CD4-positive, alpha-beta T cell (primary cell): ENCODE data around the gene TCTN2. TPM values are rescaled to one million over a fixed set of nuclear protein-coding genes. Genes with fewer than 3 reads are reported as not detected.

ENCODE experiments used
- ATAC-seq: fragments of 200-7000 bp; cut with Tn5 transposase; one replicate; pipeline ENCODE4 v1.10.0; 2022; ENCODE audit warnings: mild to moderate bottlenecking; ENCODE audit not compliant: poor library complexity
- CTCF ChIA-PET: fragments of 350-600 bp; sonication (Branson Sonifier 250); formaldehyde crosslinking; loops from one replicate; lab custom pipeline; 2021; ENCODE audit warnings: antibody characterized with exemption, inconsistent platforms; lab: Charles Lee
- POLR2A ChIA-PET: fragments of 350-600 bp; sonication (Branson Sonifier 250); formaldehyde crosslinking; loops from one replicate; lab custom pipeline; 2021; ENCODE audit warnings: antibody characterized with exemption, inconsistent platforms; lab: Charles Lee
- DNase-seq, 14 experiments: peaks; one replicate each; pipeline ENCODE4 v3.0.0-alpha.2; 2013 to 2020; ENCODE audit warnings: mixed read lengths in 2 of 14
- H3K27ac ChIP-seq, 2 donors: one replicate each; pipeline versions ENCODE4 v1.5.1 to v1.7.0; 2013; ENCODE audit warnings: low read length in 2 of 2, low read depth in 1 of 2, mild to moderate bottlenecking in 1 of 2
- H3K27me3 ChIP-seq, 2 experiments: 1 replicate in 1 of 2; 2 replicates in 1 of 2; pipeline versions ENCODE4 v1.6.1 to v1.7.0; 2013; ENCODE audit warnings: low read length in 2 of 2, control low read depth in 1 of 2, mild to moderate bottlenecking in 1 of 2, moderate library complexity in 1 of 2; ENCODE audit not compliant: insufficient read depth in 2 of 2, control insufficient read depth in 1 of 2
- H3K36me3 ChIP-seq: one replicate; pipeline ENCODE4 v1.6.1; 2013; ENCODE audit warnings: low read length, control low read depth; ENCODE audit not compliant: insufficient read depth
- H3K4me1 ChIP-seq: one replicate; pipeline ENCODE4 v1.6.1; 2013; ENCODE audit warnings: low read length, control low read depth; ENCODE audit not compliant: insufficient read depth
- H3K4me3 ChIP-seq: one replicate; pipeline ENCODE4 v1.5.1; 2013; ENCODE audit warnings: mild to moderate bottlenecking, low read length, moderate library complexity
- H3K9me3 ChIP-seq, 2 experiments: 1 replicate in 1 of 2; 2 replicates in 1 of 2; pipeline versions ENCODE4 v1.6.1 to v1.7.0; 2013; ENCODE audit warnings: low read length in 2 of 2, mild to moderate bottlenecking in 2 of 2, control low read depth in 1 of 2, moderate library complexity in 1 of 2; ENCODE audit not compliant: control insufficient read depth in 1 of 2, insufficient read depth in 1 of 2
- H3K27ac Mint-ChIP-seq: one replicate; pipeline ENCODE4 v1.8.0; 2020; ENCODE audit warnings: mixed read lengths
- H3K27me3 Mint-ChIP-seq: one replicate; pipeline ENCODE4 v1.8.0; 2021; ENCODE audit warnings: mixed read lengths
- H3K36me3 Mint-ChIP-seq: one replicate; pipeline ENCODE4 v1.8.0; 2021; ENCODE audit warnings: low read depth, mixed read lengths
- H3K4me1 Mint-ChIP-seq: one replicate; pipeline ENCODE4 v1.8.0; 2021; ENCODE audit warnings: low read depth, mixed read lengths
- H3K4me3 Mint-ChIP-seq: one replicate; pipeline ENCODE4 v1.8.0; 2020; ENCODE audit warnings: mild to moderate bottlenecking, mixed read lengths
- H3K9me3 Mint-ChIP-seq: one replicate; pipeline ENCODE4 v1.8.0; 2020; ENCODE audit warnings: mixed read lengths
- intact Hi-C, 2 experiments: fragments of 100-400 bp; cut with DNase I in 1 of 2; cut with micrococcal nuclease in 1 of 2; formaldehyde crosslinking; loops; one replicate each; pipeline versions ENCODE4 v1.15.1 to v1.9.0; 2023 to 2025; cut with DNase I, micrococcal nuclease
- total RNA-seq, 174 experiments: library from RNA in 2 of 174; stranded (reverse) in 2 of 174; gene quantifications; one replicate each; pipeline ENCODE4 v1.2.3 and lab custom pipeline; 2021 to 2026
- TF ChIP-seq, protein P1 (sequence below): fragments of 200-600 bp; IDR thresholded peaks from one replicate; pipeline ENCODE4 v1.8.0; 2022; ENCODE audit warnings: antibody characterized with exemption, mild to moderate bottlenecking

TCTN2 gene
- total RNA-seq, 2 experiments from 2014 or later = 3.2 to 3.5 TPM

DNA sequence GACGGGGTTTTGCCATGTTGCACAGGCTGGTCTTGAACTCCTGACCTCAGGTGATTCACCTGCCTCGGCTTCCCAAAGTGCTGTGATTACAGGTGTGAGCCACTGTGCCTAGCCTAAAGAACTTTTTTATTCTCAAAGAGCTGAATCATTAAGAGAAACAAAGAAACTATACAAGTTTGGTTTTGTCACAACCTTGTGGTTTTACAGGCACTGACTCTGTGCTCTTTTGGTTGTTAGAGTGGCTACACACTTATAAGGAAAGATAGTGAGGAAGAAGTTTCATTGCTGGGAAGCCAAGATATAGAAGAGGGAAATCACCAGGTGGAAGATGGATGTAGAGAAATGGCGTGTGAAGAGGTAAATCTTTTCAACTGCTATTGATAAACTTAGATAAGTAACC, 81.1 kb downstream of the TCTN2 start:
- no peak for ATAC-seq

DNA sequence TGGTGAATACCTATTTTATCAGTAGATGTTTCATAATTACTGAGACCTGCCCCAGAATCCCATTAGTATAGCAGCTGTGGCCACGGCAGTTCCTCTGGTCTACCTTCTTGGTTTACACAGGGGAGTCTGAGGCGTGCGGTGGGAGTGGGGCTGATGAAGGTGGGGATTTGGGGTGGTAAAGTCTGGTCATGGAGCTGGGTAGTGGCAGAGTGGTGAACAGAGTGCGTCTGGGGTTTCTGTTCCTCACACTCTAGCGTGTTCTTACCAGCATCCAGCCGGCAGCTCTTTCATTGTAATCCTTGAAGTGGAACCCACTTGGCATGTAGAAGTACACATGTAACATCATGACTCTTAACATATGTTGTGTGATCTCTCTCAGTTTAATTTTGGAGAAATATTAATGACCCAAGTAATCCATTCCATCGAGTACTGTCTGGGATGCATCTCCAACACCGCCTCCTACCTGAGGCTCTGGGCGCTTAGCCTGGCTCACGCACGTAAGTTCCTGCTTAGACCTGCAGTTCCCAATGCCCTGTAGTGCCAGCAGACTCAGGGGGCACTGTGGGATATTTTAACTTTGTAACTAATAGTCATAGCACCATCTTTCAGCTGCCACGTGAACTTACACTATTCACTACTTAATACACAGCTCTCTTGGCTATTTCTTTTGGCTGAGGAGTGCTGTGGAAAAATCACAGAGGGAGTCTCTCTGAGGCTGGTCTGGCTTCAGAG, 83.3 kb downstream of the TCTN2 start:
- no peaks in the 10 kb centered on the region for H3K9me3 Mint-ChIP-seq
- TF ChIP-seq, protein P1, sequence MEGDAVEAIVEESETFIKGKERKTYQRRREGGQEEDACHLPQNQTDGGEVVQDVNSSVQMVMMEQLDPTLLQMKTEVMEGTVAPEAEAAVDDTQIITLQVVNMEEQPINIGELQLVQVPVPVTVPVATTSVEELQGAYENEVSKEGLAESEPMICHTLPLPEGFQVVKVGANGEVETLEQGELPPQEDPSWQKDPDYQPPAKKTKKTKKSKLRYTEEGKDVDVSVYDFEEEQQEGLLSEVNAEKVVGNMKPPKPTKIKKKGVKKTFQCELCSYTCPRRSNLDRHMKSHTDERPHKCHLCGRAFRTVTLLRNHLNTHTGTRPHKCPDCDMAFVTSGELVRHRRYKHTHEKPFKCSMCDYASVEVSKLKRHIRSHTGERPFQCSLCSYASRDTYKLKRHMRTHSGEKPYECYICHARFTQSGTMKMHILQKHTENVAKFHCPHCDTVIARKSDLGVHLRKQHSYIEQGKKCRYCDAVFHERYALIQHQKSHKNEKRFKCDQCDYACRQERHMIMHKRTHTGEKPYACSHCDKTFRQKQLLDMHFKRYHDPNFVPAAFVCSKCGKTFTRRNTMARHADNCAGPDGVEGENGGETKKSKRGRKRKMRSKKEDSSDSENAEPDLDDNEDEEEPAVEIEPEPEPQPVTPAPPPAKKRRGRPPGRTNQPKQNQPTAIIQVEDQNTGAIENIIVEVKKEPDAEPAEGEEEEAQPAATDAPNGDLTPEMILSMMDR = no peak
- no peak overlapping the region for H3K27ac Mint-ChIP-seq
- POLR2A ChIA-PET = no interaction called here
- intact Hi-C loops = no loop called here
- H3K36me3 Mint-ChIP-seq = peaks cover 70% of the 10 kb centered on the region
- no peaks in the 10 kb centered on the region for H3K4me1 Mint-ChIP-seq
- no peak overlapping the region for H3K4me3 Mint-ChIP-seq
- Histone ChIP-seq H3K36me3 (peaks cover 64% of the 10 kb centered on the region), H3K4me1 (no peaks in the 10 kb centered on the region), H3K27ac (no peak overlapping the region), H3K27me3 (no peaks in the 10 kb centered on the region), H3K4me3 (no peak overlapping the region), H3K9me3 (no peaks in the 10 kb centered on the region)
- DNase-seq (no peak), ATAC-seq (no peak)
- CTCF ChIA-PET = no interaction called here
- H3K27me3 Mint-ChIP-seq = no peaks in the 10 kb centered on the region

More for the DNA sequence above, 81.1 kb downstream of the TCTN2 start:
- peaks cover 15% of the 10 kb centered on the region for H3K4me1 Mint-ChIP-seq
- CTCF ChIA-PET = no interaction called here
- Histone ChIP-seq H3K9me3 (no peaks in the 10 kb centered on the region), H3K27me3 (no peaks in the 10 kb centered on the region), H3K27ac (no peak overlapping the region), H3K4me1 (no peaks in the 10 kb centered on the region), H3K4me3 (no peak overlapping the region), H3K36me3 (peaks cover 73% of the 10 kb centered on the region)
- intact Hi-C loops = no loop called here
- no peak overlapping the region for H3K27ac Mint-ChIP-seq
- H3K4me3 Mint-ChIP-seq = no peak overlapping the region
- DNase-seq = no peak
- POLR2A ChIA-PET = no interaction called here
- peaks cover 72% of the 10 kb centered on the region for H3K36me3 Mint-ChIP-seq
- no peaks in the 10 kb centered on the region for H3K27me3 Mint-ChIP-seq
- no peaks in the 10 kb centered on the region for H3K9me3 Mint-ChIP-seq
- TF ChIP-seq, protein P1 = no peak

DNA sequence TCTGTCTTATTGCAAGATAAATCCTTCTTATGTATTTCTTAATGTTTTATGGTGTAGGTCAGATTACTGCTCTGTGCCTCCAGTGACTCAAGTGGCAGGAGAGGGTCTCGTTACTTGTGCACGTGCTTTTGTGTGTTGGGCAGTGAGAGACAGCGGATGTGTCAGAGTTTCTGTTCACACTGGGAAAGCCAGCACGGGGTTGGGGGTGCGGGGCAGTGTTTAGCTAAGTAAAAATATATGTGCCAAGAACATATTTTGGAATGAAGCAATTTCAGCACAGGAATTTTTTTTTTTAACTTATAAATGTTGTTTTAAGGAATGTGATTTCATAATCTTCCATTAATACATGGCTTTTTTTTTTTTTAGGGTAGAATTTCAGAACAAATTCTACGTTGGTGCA, 86.6 kb downstream of the TCTN2 start:
- no peaks in the 10 kb centered on the region for H3K27me3 ChIP-seq
- H3K4me1 Mint-ChIP-seq = no peaks in the 10 kb centered on the region
- DNase-seq = no peak
- ATAC-seq = no peak
- H3K27ac ChIP-seq = no peak overlapping the region
- POLR2A ChIA-PET = no interaction called here
- H3K27me3 Mint-ChIP-seq = no peaks in the 10 kb centered on the region
- CTCF ChIA-PET = no interaction called here
- no peaks in the 10 kb centered on the region for H3K9me3 Mint-ChIP-seq
- intact Hi-C loops = no loop called here
- peaks cover 43% of the 10 kb centered on the region for H3K36me3 ChIP-seq
- H3K4me3 ChIP-seq = no peak overlapping the region
- H3K4me1 ChIP-seq = peaks cover 9% of the 10 kb centered on the region
- H3K36me3 Mint-ChIP-seq = peaks cover 52% of the 10 kb centered on the region
- no peaks in the 10 kb centered on the region for H3K9me3 ChIP-seq
- H3K27ac Mint-ChIP-seq = no peak overlapping the region
- H3K4me3 Mint-ChIP-seq = no peak overlapping the region
- TF ChIP-seq, protein P1 = no peak

Other genes with a start within 250 kb of the TCTN2 start
- gene RILPL2, start 234.4 kb upstream of the TCTN2 start, total RNA-seq = 1 to 10 TPM; 4.9 to 5.5 TPM
- gene SNRNP35, start 213.0 kb upstream of the TCTN2 start, total RNA-seq = 10 to 100 TPM; 26.2 to 28.6 TPM
- gene RILPL1, start 137.4 kb upstream of the TCTN2 start, total RNA-seq = 1 to 10 TPM; 3.3 to 3.4 TPM
- gene TMED2, start 86.6 kb upstream of the TCTN2 start, total RNA-seq = 10 to 100 TPM; 90.8 to 94.8 TPM
- 10 to 100 TPM; 33.3 to 37.1 TPM for gene DDX55, start 69.0 kb upstream of the TCTN2 start, total RNA-seq
- gene EIF2B1, start 37.4 kb upstream of the TCTN2 start, total RNA-seq = 10 to 100 TPM; 36.0 to 37.3 TPM
- 10 to 100 TPM; 12.3 to 12.9 TPM for gene GTF2H3, start 37.3 kb upstream of the TCTN2 start, total RNA-seq
- gene ATP6V0A2, start 41.2 kb downstream of the TCTN2 start, total RNA-seq = 10 to 100 TPM; 25.3 to 26.6 TPM
- under 1 TPM; 0.16 to 0.17 TPM for gene DNAH10, start 91.2 kb downstream of the TCTN2 start, total RNA-seq